ENCODE results near the gene PRKACB.

DNA sequence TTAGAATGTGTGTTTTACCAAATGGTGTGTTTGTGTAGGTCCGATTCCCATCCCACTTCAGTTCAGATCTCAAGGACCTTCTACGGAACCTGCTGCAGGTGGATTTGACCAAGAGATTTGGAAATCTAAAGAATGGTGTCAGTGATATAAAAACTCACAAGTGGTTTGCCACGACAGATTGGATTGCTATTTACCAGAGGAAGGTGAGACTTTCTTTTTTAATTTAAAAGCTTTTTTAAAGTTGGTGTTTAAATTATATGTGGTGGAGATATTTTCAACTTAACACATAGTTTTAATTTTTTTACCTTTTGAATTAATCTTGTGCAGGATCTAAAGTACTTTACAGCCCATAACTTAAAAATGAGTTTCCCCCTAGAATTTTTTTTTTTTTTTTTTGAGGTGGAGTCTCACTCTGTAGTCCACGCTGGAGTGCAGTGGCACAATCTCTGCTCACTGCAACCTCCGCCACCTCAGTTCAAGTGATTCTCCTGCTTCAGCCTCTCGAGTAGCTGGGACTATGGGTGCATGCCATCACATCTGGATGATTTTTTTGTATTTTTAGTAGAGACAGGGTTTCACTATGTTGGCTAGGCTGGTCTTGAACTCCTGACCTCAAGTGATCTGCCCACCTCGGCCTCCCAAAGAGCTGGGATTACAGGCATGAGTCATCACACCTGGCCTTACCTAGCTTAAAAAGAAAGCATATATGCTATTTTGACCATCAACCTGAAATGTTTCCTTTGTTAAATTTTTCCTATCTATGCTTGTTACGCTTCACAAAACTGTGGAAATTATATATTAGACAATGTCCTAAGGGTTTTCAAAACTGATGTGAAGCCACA, 70.3 kb downstream of the PRKACB start:
- no peak for TF ChIP-seq POLR2AphosphoS5 (IDR thresholded peaks at IDR 0.05; ENCODE audit: low read depth, low read length)
- TF ChIP-seq SIN3A (IDR thresholded peaks at IDR 0.05; ENCODE audit: borderline replicate concordance, insufficient read depth, low read length): no peak
- no peak for TF ChIP-seq TAF1 (IDR thresholded peaks at IDR 0.05; ENCODE audit: borderline replicate concordance, insufficient read depth, low read length)
